GM18951 (cell line): Measurements from ENCODE around the gene PLEKHD1.

Experiments
- POLR2A ChIP-seq: IDR thresholded peaks from 4 replicates; pipeline ENCODE4 v1.6.1; 2011; ENCODE audit warnings: mild to moderate bottlenecking; ENCODE audit not compliant: insufficient read length, insufficient read depth; ENCODE audit errors: extremely low read depth
- in situ Hi-C: fragments of 300-500 bp; cut with MboI; formaldehyde crosslinking; loops from one replicate; pipeline ENCODE4 v1.12.0; 2022; ENCODE audit warnings: low sequenced_read_pairs, mixed read lengths, inconsistent platforms; ENCODE audit not compliant: unreplicated experiment

PLEKHD1 gene

DNA sequence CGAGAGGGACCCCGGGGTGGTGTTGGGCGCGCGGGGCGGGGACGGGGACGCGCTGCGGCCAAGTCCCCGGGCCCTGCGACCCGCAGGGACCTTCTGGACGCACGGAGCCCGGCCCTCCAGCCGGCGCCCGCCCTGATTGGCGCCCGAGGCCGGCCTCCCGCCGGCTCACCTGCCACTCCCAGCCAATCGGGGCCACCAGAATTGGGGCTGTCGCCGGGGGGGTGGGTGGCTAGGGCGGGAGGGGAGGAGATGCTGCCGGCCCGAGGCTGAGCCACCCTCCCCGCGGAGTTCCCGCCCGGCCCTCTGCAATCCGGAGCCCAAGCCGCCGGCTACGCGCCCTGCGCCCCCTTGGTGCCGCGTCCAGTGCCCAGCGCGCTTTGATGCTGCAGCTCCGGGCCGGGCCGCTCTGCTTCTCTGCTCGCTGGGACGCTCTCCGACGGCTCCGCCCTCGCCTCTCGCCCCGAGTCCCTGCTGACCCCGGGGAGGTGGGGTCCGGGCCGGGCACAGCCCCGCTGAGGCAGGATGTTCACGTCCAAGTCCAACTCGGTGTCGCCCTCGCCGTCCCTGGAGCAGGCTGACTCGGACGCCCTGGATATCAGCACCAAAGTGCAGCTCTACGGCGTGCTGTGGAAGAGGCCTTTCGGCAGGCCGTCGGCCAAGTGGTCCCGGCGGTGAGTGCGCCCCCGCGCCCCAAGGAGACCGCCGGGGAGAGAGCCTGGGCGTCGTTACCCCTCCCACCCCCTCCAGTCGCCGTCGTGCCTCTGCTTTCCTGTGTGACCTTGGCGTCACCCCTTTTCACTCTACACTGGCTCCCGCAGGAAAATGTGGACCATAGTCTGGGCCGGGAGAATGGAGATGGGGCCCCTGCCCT lies at the start of gene PLEKHD1:
TSS of gene PLEKHD1 (plus strand) at position 285 of the 871 bp plus-strand sequence. CDS start at position 523, 238 bp downstream.
- no peak for TF ChIP-seq POLR2A

DNA sequence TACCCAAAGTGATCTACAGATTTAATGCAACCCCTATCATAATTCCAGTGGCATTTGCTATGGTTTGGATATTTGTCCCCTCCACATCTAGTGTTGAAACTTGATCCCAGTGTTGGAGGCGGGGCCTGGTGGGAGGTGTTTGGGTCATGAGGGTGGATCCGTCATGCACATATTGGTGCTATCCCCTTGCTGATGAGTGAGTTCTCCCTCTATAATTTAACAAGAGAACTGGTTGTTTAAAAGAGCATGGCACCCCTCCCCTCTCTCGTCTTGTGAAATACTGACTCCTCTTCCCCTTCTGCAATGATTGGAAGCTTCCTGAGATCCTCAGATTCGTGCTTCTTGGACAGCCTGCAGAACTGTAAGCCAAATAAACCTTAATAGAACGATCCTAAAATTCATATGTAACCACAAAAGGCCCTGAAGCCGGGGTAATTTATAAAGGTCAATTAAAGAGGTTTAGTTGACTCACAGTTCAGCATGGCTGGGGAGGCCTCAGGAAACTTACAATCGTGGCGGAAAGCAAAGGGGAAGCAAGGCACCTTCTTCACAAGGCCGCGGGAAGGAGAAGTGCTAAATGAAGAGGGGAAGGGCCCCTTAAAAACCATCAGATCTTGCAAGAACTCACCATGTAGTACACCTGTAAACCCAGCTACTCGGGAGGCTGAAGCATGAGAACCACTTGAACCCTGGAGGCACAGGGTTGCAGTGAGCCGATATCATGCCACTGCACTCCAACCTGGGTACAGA lies 44.8 kb upstream of the PLEKHD1 start:
- TF ChIP-seq POLR2A = no peak
- in situ Hi-C loops = no loop called here

More for the DNA sequence above, at the start of gene PLEKHD1:
- in situ Hi-C loops = no loop called here

GRCh38 chr14:69441948-69442347 lies 42.6 kb upstream of the PLEKHD1 start:
- in situ Hi-C loops = no loop called here
- no peak for TF ChIP-seq POLR2A

- no peak for TF ChIP-seq POLR2A
- in situ Hi-C loops = no loop called here
These were observed 41.2 kb upstream of the PLEKHD1 start for GRCh38 chr14:69443296-69443805.

GRCh38 chr14:69449216-69449615 lies 35.3 kb upstream of the PLEKHD1 start:
- no peak for TF ChIP-seq POLR2A
- in situ Hi-C loops = no loop called here

DNA sequence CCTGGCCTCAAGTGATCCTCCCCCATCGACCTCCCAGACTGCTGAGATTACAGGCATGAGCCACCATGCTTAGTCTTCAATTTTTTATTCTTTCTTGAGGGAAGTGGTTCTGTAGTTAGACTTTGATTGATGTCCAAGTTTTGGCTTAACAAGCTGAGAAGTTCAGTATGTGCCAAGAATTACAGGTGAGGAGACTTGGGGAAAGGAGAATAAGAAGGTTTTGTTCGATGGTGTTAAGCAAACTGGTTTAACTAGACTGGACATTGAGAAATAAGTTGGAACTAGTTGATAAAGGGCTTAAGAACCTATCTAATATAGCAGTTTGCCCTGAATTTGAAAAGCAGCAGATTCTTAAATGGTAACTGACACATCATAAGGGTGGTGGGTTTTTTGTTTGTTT lies 32.6 kb upstream of the PLEKHD1 start:
- in situ Hi-C loops = no loop called here
- no peak for TF ChIP-seq POLR2A

DNA sequence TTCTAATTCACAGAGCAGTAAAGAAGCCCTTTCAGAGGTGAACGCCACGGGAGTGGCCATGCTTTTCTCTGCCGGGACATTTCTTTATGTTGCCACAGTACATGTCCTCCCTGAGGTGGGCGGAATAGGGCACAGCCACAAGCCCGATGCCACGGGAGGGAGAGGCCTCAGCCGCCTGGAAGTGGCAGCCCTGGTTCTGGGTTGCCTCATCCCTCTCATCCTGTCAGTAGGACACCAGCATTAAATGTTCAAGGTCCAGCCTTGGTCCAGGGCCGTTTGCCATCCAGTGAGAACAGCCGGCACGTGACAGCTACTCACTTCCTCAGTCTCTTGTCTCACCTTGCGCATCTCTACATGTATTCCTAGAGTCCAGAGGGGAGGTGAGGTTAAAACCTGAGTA lies 26.2 kb upstream of the PLEKHD1 start:
- in situ Hi-C loops = no loop called here
- no peak for TF ChIP-seq POLR2A

- in situ Hi-C loops = no loop called here
- no peak for TF ChIP-seq POLR2A
These were observed 25.4 kb upstream of the PLEKHD1 start for GRCh38 chr14:69459122-69459521.

- in situ Hi-C loops = loop anchor here (10.0 kb wide), 1 partner anchor 205 kb away; no protein-coding TSS in a partner anchor
- no peak for TF ChIP-seq POLR2A
These were observed 24.3 kb upstream of the PLEKHD1 start for GRCh38 chr14:69460093-69460701.

- in situ Hi-C loops = loop anchor here (10.0 kb wide), 1 partner anchor 210 kb away; no protein-coding TSS in a partner anchor
- no peak for TF ChIP-seq POLR2A
These were observed 20.1 kb upstream of the PLEKHD1 start for GRCh38 chr14:69464379-69464778.

GRCh38 chr14:69464829-69465228 lies 19.7 kb upstream of the PLEKHD1 start:
- no peak for TF ChIP-seq POLR2A
- in situ Hi-C loops = loop anchor here (10.0 kb wide), 1 partner anchor 210 kb away; no protein-coding TSS in a partner anchor

GRCh38 chr14:69468949-69469348 lies 15.6 kb upstream of the PLEKHD1 start:
- TF ChIP-seq POLR2A = no peak
- in situ Hi-C loops = loop anchor here (10.0 kb wide), 1 partner anchor 214 kb away; no protein-coding TSS in a partner anchor

DNA sequence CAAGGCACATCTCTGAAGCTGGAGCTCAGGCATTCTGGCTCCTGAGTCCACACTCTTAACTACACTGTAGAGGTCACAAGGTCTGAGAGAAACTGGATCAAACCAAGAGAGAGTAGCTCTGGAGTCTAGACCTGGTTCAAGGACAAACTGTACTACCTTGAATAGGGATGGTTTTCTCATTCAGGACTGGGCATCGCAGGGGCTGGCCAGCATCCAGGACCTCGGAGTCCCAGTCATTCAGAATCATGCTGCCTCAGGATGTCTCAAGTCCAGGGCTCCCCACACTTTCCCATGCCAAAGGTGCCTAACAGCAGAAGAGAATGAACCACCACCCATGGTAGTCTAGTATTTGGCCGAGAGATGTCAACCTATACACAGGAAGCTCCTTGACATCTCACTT lies 13.1 kb upstream of the PLEKHD1 start:
- in situ Hi-C loops = no loop called here

More for the DNA sequence above, 13.1 kb upstream of the PLEKHD1 start:
- TF ChIP-seq POLR2A = no peak
